ENCODE data around the gene MYO9A. TPM values are rescaled to one million over a fixed set of nuclear protein-coding genes. Genes with fewer than 3 reads are reported as not detected.
"Not testable (repeated sequence)": the region's sequence is repeated elsewhere in the genome, so short reads cannot be mapped to it uniquely, and the experiment has no call there.

Gene MYO9A
- polyA plus RNA-seq, 1 donor = 12.0 TPM

GRCh38 chr15:72044956-72045355 lies 73.0 kb downstream of the MYO9A start:
- DNase-seq = no peak

GRCh38 chr15:72042865-72043264 lies 75.1 kb downstream of the MYO9A start:
- Histone ChIP-seq H3K36me3 (ENCODE audit: control insufficient read depth, insufficient read depth, low read length) (peaks cover 8% of the 10 kb centered on the region), H3K9me3 (ENCODE audit: control insufficient read depth, low read depth, low read length) (peaks cover 2% of the 10 kb centered on the region), H3K27ac (ENCODE audit: low read length) (no peak overlapping the region), H3K27me3 (ENCODE audit: control insufficient read depth, insufficient read depth, low read length) (no peaks in the 10 kb centered on the region), H3K4me3 (ENCODE audit: low read length) (no peak overlapping the region), H3K4me1 (ENCODE audit: control insufficient read depth, insufficient read depth, low read length) (no peaks in the 10 kb centered on the region)
- WGBS (ENCODE audit: insufficient coverage, low lambda C conversion rate) = 29% methylated on average over 1 of the region's 7 CpGs
- DNase-seq = no peak

More at GRCh38 chr15:72044956-72045355, 73.0 kb downstream of the MYO9A start:
- Histone ChIP-seq H3K9me3 (ENCODE audit: control insufficient read depth, low read depth, low read length) (no peaks in the 10 kb centered on the region), H3K27me3 (ENCODE audit: control insufficient read depth, insufficient read depth, low read length) (no peaks in the 10 kb centered on the region), H3K4me1 (ENCODE audit: control insufficient read depth, insufficient read depth, low read length) (no peaks in the 10 kb centered on the region), H3K4me3 (ENCODE audit: low read length) (no peak overlapping the region), H3K27ac (ENCODE audit: low read length) (no peak overlapping the region), H3K36me3 (ENCODE audit: control insufficient read depth, insufficient read depth, low read length) (peaks cover 8% of the 10 kb centered on the region)
- WGBS (ENCODE audit: insufficient coverage, low lambda C conversion rate) = 100% methylated on average over 2 of the region's 3 CpGs

GRCh38 chr15:72042054-72042453 lies 75.9 kb downstream of the MYO9A start:
- no peak overlapping the region for H3K4me3 ChIP-seq (ENCODE audit: low read length)
- no peak overlapping the region for H3K27ac ChIP-seq (ENCODE audit: low read length)
- no peaks in the 10 kb centered on the region for H3K4me1 ChIP-seq (ENCODE audit: control insufficient read depth, insufficient read depth, low read length)
- H3K36me3 ChIP-seq (ENCODE audit: control insufficient read depth, insufficient read depth, low read length) = peaks cover 8% of the 10 kb centered on the region
- no peak for DNase-seq
- H3K27me3 ChIP-seq (ENCODE audit: control insufficient read depth, insufficient read depth, low read length) = no peaks in the 10 kb centered on the region
- 100% methylated on average over 1 of the region's 1 CpG for WGBS (ENCODE audit: insufficient coverage, low lambda C conversion rate)
- peaks cover 4% of the 10 kb centered on the region for H3K9me3 ChIP-seq (ENCODE audit: control insufficient read depth, low read depth, low read length)

GRCh38 chr15:72037321-72037720 lies 80.6 kb downstream of the MYO9A start:
- Histone ChIP-seq H3K27ac (ENCODE audit: low read length) (no peak overlapping the region), H3K9me3 (ENCODE audit: control insufficient read depth, low read depth, low read length) (peaks cover 4% of the 10 kb centered on the region), H3K4me3 (ENCODE audit: low read length) (no peak overlapping the region), H3K36me3 (ENCODE audit: control insufficient read depth, insufficient read depth, low read length) (peaks cover 5% of the 10 kb centered on the region), H3K27me3 (ENCODE audit: control insufficient read depth, insufficient read depth, low read length) (no peaks in the 10 kb centered on the region), H3K4me1 (ENCODE audit: control insufficient read depth, insufficient read depth, low read length) (no peaks in the 10 kb centered on the region)
- DNase-seq = no peak
- WGBS (ENCODE audit: insufficient coverage, low lambda C conversion rate) = 100% methylated on average over 1 of the region's 4 CpGs

GRCh38 chr15:72034859-72035650 lies 82.9 kb downstream of the MYO9A start:
- Histone ChIP-seq H3K36me3 (ENCODE audit: control insufficient read depth, insufficient read depth, low read length) (peaks cover 4% of the 10 kb centered on the region), H3K27ac (ENCODE audit: low read length) (no peak overlapping the region), H3K4me1 (ENCODE audit: control insufficient read depth, insufficient read depth, low read length) (no peaks in the 10 kb centered on the region), H3K9me3 (ENCODE audit: control insufficient read depth, low read depth, low read length) (peaks cover 4% of the 10 kb centered on the region), H3K4me3 (ENCODE audit: low read length) (no peak overlapping the region), H3K27me3 (ENCODE audit: control insufficient read depth, insufficient read depth, low read length) (no peaks in the 10 kb centered on the region)
- WGBS (ENCODE audit: insufficient coverage, low lambda C conversion rate) = 60% methylated on average over 2 of the region's 4 CpGs
- no peak for DNase-seq

- H3K4me3 ChIP-seq (ENCODE audit: low read length) = no peak overlapping the region
- no peak overlapping the region for H3K27ac ChIP-seq (ENCODE audit: low read length)
- no CpG with 5 or more reads among the region's 1 CpG for WGBS (ENCODE audit: insufficient coverage, low lambda C conversion rate)
Observed at GRCh38 chr15:72034351-72034750, 83.6 kb downstream of the MYO9A start.

GRCh38 chr15:72033711-72034110 lies 84.2 kb downstream of the MYO9A start:
- Histone ChIP-seq H3K27me3 (ENCODE audit: control insufficient read depth, insufficient read depth, low read length) (no peaks in the 10 kb centered on the region), H3K9me3 (ENCODE audit: control insufficient read depth, low read depth, low read length) (peaks cover 4% of the 10 kb centered on the region), H3K36me3 (ENCODE audit: control insufficient read depth, insufficient read depth, low read length) (peaks cover 3% of the 10 kb centered on the region), H3K27ac (ENCODE audit: low read length) (no peak overlapping the region), H3K4me1 (ENCODE audit: control insufficient read depth, insufficient read depth, low read length) (no peaks in the 10 kb centered on the region), H3K4me3 (ENCODE audit: low read length) (no peak overlapping the region)
- no CpG with 5 or more reads among the region's 7 CpGs for WGBS (ENCODE audit: insufficient coverage, low lambda C conversion rate)
- DNase-seq = no peak

More at GRCh38 chr15:72034351-72034750, 83.6 kb downstream of the MYO9A start:
- H3K9me3 ChIP-seq (ENCODE audit: control insufficient read depth, low read depth, low read length) = peaks cover 4% of the 10 kb centered on the region
- DNase-seq = no peak
- peaks cover 3% of the 10 kb centered on the region for H3K36me3 ChIP-seq (ENCODE audit: control insufficient read depth, insufficient read depth, low read length)
- no peaks in the 10 kb centered on the region for H3K4me1 ChIP-seq (ENCODE audit: control insufficient read depth, insufficient read depth, low read length)
- H3K27me3 ChIP-seq (ENCODE audit: control insufficient read depth, insufficient read depth, low read length) = no peaks in the 10 kb centered on the region

GRCh38 chr15:72033285-72033684 lies 84.7 kb downstream of the MYO9A start:
- no peaks in the 10 kb centered on the region for H3K4me1 ChIP-seq (ENCODE audit: control insufficient read depth, insufficient read depth, low read length)
- no peak overlapping the region for H3K27ac ChIP-seq (ENCODE audit: low read length)
- WGBS (ENCODE audit: insufficient coverage, low lambda C conversion rate) = no CpG with 5 or more reads among the region's 3 CpGs

GRCh38 chr15:72021604-72022003 lies 96.3 kb downstream of the MYO9A start:
- Histone ChIP-seq H3K4me1 (ENCODE audit: control insufficient read depth, insufficient read depth, low read length) (no peaks in the 10 kb centered on the region), H3K27ac (ENCODE audit: low read length) (no peak overlapping the region), H3K4me3 (ENCODE audit: low read length) (no peak overlapping the region), H3K36me3 (ENCODE audit: control insufficient read depth, insufficient read depth, low read length) (peaks cover 4% of the 10 kb centered on the region), H3K9me3 (ENCODE audit: control insufficient read depth, low read depth, low read length) (no peaks in the 10 kb centered on the region), H3K27me3 (ENCODE audit: control insufficient read depth, insufficient read depth, low read length) (no peaks in the 10 kb centered on the region)
- WGBS (ENCODE audit: insufficient coverage, low lambda C conversion rate) = no CpG with 5 or more reads among the region's 2 CpGs
- DNase-seq = no peak

More at GRCh38 chr15:72033285-72033684, 84.7 kb downstream of the MYO9A start:
- Histone ChIP-seq H3K36me3 (ENCODE audit: control insufficient read depth, insufficient read depth, low read length) (peaks cover 3% of the 10 kb centered on the region), H3K4me3 (ENCODE audit: low read length) (no peak overlapping the region), H3K9me3 (ENCODE audit: control insufficient read depth, low read depth, low read length) (peaks cover 4% of the 10 kb centered on the region), H3K27me3 (ENCODE audit: control insufficient read depth, insufficient read depth, low read length) (no peaks in the 10 kb centered on the region)
- no peak for DNase-seq

- peaks cover 4% of the 10 kb centered on the region for H3K36me3 ChIP-seq (ENCODE audit: control insufficient read depth, insufficient read depth, low read length)
- H3K27ac ChIP-seq (ENCODE audit: low read length) = no peak overlapping the region
- 88% methylated on average over 1 of the region's 1 CpG for WGBS (ENCODE audit: insufficient coverage, low lambda C conversion rate)
Observed at GRCh38 chr15:72020799-72021198, 97.2 kb downstream of the MYO9A start.

GRCh38 chr15:72014555-72014954 lies 103.4 kb downstream of the MYO9A start:
- not testable (repeated sequence) for H3K4me1 ChIP-seq (ENCODE audit: control insufficient read depth, insufficient read depth, low read length); H3K4me3 ChIP-seq (ENCODE audit: low read length); H3K36me3 ChIP-seq (ENCODE audit: control insufficient read depth, insufficient read depth, low read length); H3K27me3 ChIP-seq (ENCODE audit: control insufficient read depth, insufficient read depth, low read length); DNase-seq; H3K27ac ChIP-seq (ENCODE audit: low read length); H3K9me3 ChIP-seq (ENCODE audit: control insufficient read depth, low read depth, low read length)
- WGBS (ENCODE audit: insufficient coverage, low lambda C conversion rate) = 100% methylated on average over 2 of the region's 3 CpGs

More at GRCh38 chr15:72020799-72021198, 97.2 kb downstream of the MYO9A start:
- Histone ChIP-seq H3K27me3 (ENCODE audit: control insufficient read depth, insufficient read depth, low read length) (no peaks in the 10 kb centered on the region), H3K9me3 (ENCODE audit: control insufficient read depth, low read depth, low read length) (no peaks in the 10 kb centered on the region), H3K4me1 (ENCODE audit: control insufficient read depth, insufficient read depth, low read length) (no peaks in the 10 kb centered on the region), H3K4me3 (ENCODE audit: low read length) (no peak overlapping the region)
- no peak for DNase-seq
